Lower lobe of right lung (tissue), 2 donors: ENCODE measurements around the gene PRDM16. TPM values are rescaled to one million over a fixed set of nuclear protein-coding genes. Genes with fewer than 3 reads are reported as not detected.
A peak's percentile ranks its signal among the peaks of the same experiment; 100 is the strongest.

ENCODE experiments used
- ATAC-seq, 2 donors: fragments of 200-7000 bp; cut with Tn5 transposase; one replicate each; pipeline ENCODE4 v1.9.1; 2020 to 2022; ENCODE audit warnings: mild to moderate bottlenecking in 2 of 2, moderate library complexity in 2 of 2
- DNase-seq: peaks from one replicate; pipeline ENCODE4 v3.0.0-alpha.2; 2020
- H3K27ac ChIP-seq: fragments of 200-600 bp; one replicate; pipeline ENCODE4 v1.8.0; 2022
- H3K27me3 ChIP-seq: fragments of 200-600 bp; one replicate; pipeline ENCODE4 v1.8.0; 2022; ENCODE audit warnings: low read depth
- H3K36me3 ChIP-seq: fragments of 200-600 bp; one replicate; pipeline ENCODE4 v1.8.0; 2022; ENCODE audit warnings: mild to moderate bottlenecking
- H3K4me1 ChIP-seq: fragments of 200-600 bp; one replicate; pipeline ENCODE4 v1.8.0; 2022
- H3K4me3 ChIP-seq: fragments of 200-600 bp; one replicate; pipeline ENCODE4 v1.8.0; 2022; ENCODE audit warnings: mild to moderate bottlenecking
- H3K9me3 ChIP-seq: fragments of 200-600 bp; one replicate; pipeline ENCODE4 v1.8.0; 2022
- CTCF ChIP-seq: fragments of 200-600 bp; IDR thresholded peaks from one replicate; pipeline ENCODE4 v1.8.0; 2022; ENCODE audit warnings: antibody characterized with exemption, mild to moderate bottlenecking
- intact Hi-C: fragments of 100-400 bp; cut with DNase I; formaldehyde crosslinking; loops from one replicate; pipeline ENCODE4 v1.11.0; 2022
- total RNA-seq: library from RNA; stranded (reverse); fragmentation: NEBNext Ultra II Directional; extraction: Animal tissue kit (Norgen Biotek cat#: 25700); gene quantifications from one replicate; pipeline ENCODE4 v1.2.1, GENCODE V29; 2021
- donor health status: DM: no; HTN: yes; CAD: no; lungs with severe emphysema.

The PRDM16 gene
- total RNA-seq, 1 donor from 2014 or later = 19.2 TPM

- Histone ChIP-seq H3K4me3 (no peak overlapping the region), H3K27me3 (peaks cover 4% of the 10 kb centered on the region), H3K4me1 (no peaks in the 10 kb centered on the region), H3K36me3 (no peaks in the 10 kb centered on the region), H3K27ac (no peak overlapping the region), H3K9me3 (no peaks in the 10 kb centered on the region)
- ATAC-seq (no peak), DNase-seq (no peak)
- no peak for TF ChIP-seq CTCF
- intact Hi-C loops = no loop called here
These were observed 38.2 kb downstream of the PRDM16 start for GRCh38 chr1:3107201-3107600.

- no peak for ATAC-seq
- intact Hi-C loops = no loop called here
- no peak for TF ChIP-seq CTCF
- Histone ChIP-seq H3K27ac (no peak overlapping the region), H3K27me3 (peaks cover 4% of the 10 kb centered on the region), H3K36me3 (no peaks in the 10 kb centered on the region), H3K4me3 (no peak overlapping the region), H3K4me1 (no peaks in the 10 kb centered on the region), H3K9me3 (no peaks in the 10 kb centered on the region)
- no peak for DNase-seq
These were observed 40.4 kb downstream of the PRDM16 start for GRCh38 chr1:3109355-3109754.

GRCh38 chr1:3111348-3112021 lies 42.5 kb downstream of the PRDM16 start:
- Histone ChIP-seq H3K27me3 (peaks cover 4% of the 10 kb centered on the region), H3K9me3 (no peaks in the 10 kb centered on the region), H3K4me1 (no peaks in the 10 kb centered on the region), H3K4me3 (no peak overlapping the region), H3K36me3 (no peaks in the 10 kb centered on the region), H3K27ac (no peak overlapping the region)
- no peak for TF ChIP-seq CTCF
- intact Hi-C loops = no loop called here
- ATAC-seq = no peak
- no peak for DNase-seq

GRCh38 chr1:3112526-3112925 lies 43.5 kb downstream of the PRDM16 start:
- peaks cover 4% of the 10 kb centered on the region for H3K27me3 ChIP-seq
- TF ChIP-seq CTCF = no peak
- no peak overlapping the region for H3K27ac ChIP-seq
- intact Hi-C loops = no loop called here
- no peak overlapping the region for H3K4me3 ChIP-seq
- ATAC-seq (no peak), DNase-seq (no peak)
- no peaks in the 10 kb centered on the region for H3K36me3 ChIP-seq
- H3K4me1 ChIP-seq = no peaks in the 10 kb centered on the region
- no peaks in the 10 kb centered on the region for H3K9me3 ChIP-seq

- intact Hi-C loops = no loop called here
- Histone ChIP-seq H3K9me3 (no peaks in the 10 kb centered on the region), H3K27me3 (peaks cover 4% of the 10 kb centered on the region), H3K27ac (no peak overlapping the region), H3K4me3 (no peak overlapping the region), H3K4me1 (no peaks in the 10 kb centered on the region), H3K36me3 (no peaks in the 10 kb centered on the region)
- DNase-seq (no peak), ATAC-seq (peak; percentile 40 to 73)
- TF ChIP-seq CTCF = no peak
These were observed 44.2 kb downstream of the PRDM16 start for GRCh38 chr1:3113047-3113740.
